22Rv1 (cell line): ENCODE results near the gene GIPC3.

Source experiments
- ZFX ChIP-seq: fragments of 450-650 bp; IDR thresholded peaks from 2 replicates; pipeline ENCODE4 v1.6.1; 2017; ENCODE audit warnings: antibody characterized with exemption, borderline replicate concordance
- TF ChIP-seq, protein P1 (sequence below): fragments of 450-650 bp; IDR thresholded peaks from 2 replicates; pipeline ENCODE4 v1.5.1; 2017; ENCODE audit warnings: mild to moderate bottlenecking

DNA sequence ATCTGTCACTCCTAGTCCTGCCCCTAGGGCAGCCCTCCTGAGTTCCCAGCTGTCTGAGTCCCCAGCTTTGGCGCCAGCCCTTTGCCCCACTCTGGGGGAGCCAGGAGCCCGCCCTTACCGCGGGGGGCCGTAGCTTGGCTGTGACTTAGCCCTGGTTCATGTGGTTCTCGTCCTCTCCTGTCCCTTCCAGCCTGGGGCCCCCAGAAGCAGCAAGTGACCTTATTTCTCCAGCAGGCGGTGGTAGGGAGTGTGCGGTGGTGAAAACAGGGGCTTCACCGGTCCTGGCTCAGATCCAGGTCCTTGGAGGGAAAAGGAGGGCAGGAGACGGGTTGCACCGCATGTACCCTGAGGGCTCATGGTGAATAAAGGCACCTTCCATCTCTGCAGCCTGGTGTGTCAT, 7.9 kb downstream of the GIPC3 start:
- TF ChIP-seq, protein P1, sequence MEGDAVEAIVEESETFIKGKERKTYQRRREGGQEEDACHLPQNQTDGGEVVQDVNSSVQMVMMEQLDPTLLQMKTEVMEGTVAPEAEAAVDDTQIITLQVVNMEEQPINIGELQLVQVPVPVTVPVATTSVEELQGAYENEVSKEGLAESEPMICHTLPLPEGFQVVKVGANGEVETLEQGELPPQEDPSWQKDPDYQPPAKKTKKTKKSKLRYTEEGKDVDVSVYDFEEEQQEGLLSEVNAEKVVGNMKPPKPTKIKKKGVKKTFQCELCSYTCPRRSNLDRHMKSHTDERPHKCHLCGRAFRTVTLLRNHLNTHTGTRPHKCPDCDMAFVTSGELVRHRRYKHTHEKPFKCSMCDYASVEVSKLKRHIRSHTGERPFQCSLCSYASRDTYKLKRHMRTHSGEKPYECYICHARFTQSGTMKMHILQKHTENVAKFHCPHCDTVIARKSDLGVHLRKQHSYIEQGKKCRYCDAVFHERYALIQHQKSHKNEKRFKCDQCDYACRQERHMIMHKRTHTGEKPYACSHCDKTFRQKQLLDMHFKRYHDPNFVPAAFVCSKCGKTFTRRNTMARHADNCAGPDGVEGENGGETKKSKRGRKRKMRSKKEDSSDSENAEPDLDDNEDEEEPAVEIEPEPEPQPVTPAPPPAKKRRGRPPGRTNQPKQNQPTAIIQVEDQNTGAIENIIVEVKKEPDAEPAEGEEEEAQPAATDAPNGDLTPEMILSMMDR = no peak
- no peak for TF ChIP-seq ZFX
